GM12891 (cell line): ENCODE data around the gene SYT17.

ENCODE experiments used
- PAX5 ChIP-seq: IDR thresholded peaks from 2 replicates; pipeline ENCODE4 v1.6.1; 2011; ENCODE audit warnings: low read length, moderate library complexity, mild to moderate bottlenecking; ENCODE audit not compliant: insufficient read depth, severe bottlenecking
- POLR2A ChIP-seq: IDR thresholded peaks from 2 replicates; pipeline ENCODE4 v1.6.1; 2011; ENCODE audit warnings: low read depth, low read length, control low read depth

- TF ChIP-seq POLR2A (no peak), PAX5 (no peak)
Observed at GRCh38 chr16:19175492-19176262, 7.6 kb downstream of the SYT17 start.
